ENCODE data around the gene DIDO1.
"Not testable (repeated sequence)": the region's sequence is repeated elsewhere in the genome, so short reads cannot be mapped to it uniquely, and the experiment has no call there.

Gene DIDO1

GRCh38 chr20:62852196-62852595 is 74.1 kb downstream of the DIDO1 start:
- H3K36me3 Mint-ChIP-seq (ENCODE audit: low read depth) = peaks cover 31% of the 10 kb centered on the region
- no peak overlapping the region for H3K4me3 Mint-ChIP-seq

GRCh38 chr20:62850333-62850974 is 75.9 kb downstream of the DIDO1 start:
- no peak overlapping the region for H3K27ac Mint-ChIP-seq
- no peak overlapping the region for H3K4me3 Mint-ChIP-seq
- no peaks in the 10 kb centered on the region for H3K4me1 Mint-ChIP-seq (ENCODE audit: low read depth)
- no peaks in the 10 kb centered on the region for H3K9me3 Mint-ChIP-seq
- H3K27me3 Mint-ChIP-seq = no peaks in the 10 kb centered on the region
- peaks cover 36% of the 10 kb centered on the region for H3K36me3 Mint-ChIP-seq (ENCODE audit: low read depth)

More at GRCh38 chr20:62852196-62852595, 74.1 kb downstream of the DIDO1 start:
- Mint-ChIP-seq H3K27ac (no peak overlapping the region), H3K27me3 (no peaks in the 10 kb centered on the region), H3K4me1 (ENCODE audit: low read depth) (no peaks in the 10 kb centered on the region), H3K9me3 (no peaks in the 10 kb centered on the region)

- H3K27ac Mint-ChIP-seq = no peak overlapping the region
- no peak overlapping the region for H3K4me3 Mint-ChIP-seq
- H3K4me1 Mint-ChIP-seq (ENCODE audit: low read depth) = no peaks in the 10 kb centered on the region
- no peaks in the 10 kb centered on the region for H3K27me3 Mint-ChIP-seq
- peaks cover 31% of the 10 kb centered on the region for H3K36me3 Mint-ChIP-seq (ENCODE audit: low read depth)
- H3K9me3 Mint-ChIP-seq = no peaks in the 10 kb centered on the region
Measured at GRCh38 chr20:62849431-62849830, 76.9 kb downstream of the DIDO1 start.

- H3K4me1 Mint-ChIP-seq (ENCODE audit: low read depth); H3K4me3 Mint-ChIP-seq; H3K27ac Mint-ChIP-seq; H3K9me3 Mint-ChIP-seq; H3K27me3 Mint-ChIP-seq: not testable (repeated sequence)
- peaks cover 30% of the 10 kb centered on the region for H3K36me3 Mint-ChIP-seq (ENCODE audit: low read depth)
Measured at GRCh38 chr20:62848917-62849316, 77.4 kb downstream of the DIDO1 start.

GRCh38 chr20:62846166-62846890 is 80.0 kb downstream of the DIDO1 start:
- H3K4me1 Mint-ChIP-seq (ENCODE audit: low read depth) = no peaks in the 10 kb centered on the region
- no peak overlapping the region for H3K27ac Mint-ChIP-seq
- H3K36me3 Mint-ChIP-seq (ENCODE audit: low read depth) = peaks cover 21% of the 10 kb centered on the region
- no peaks in the 10 kb centered on the region for H3K27me3 Mint-ChIP-seq
- H3K9me3 Mint-ChIP-seq = no peaks in the 10 kb centered on the region
- no peak overlapping the region for H3K4me3 Mint-ChIP-seq

- Mint-ChIP-seq H3K36me3 (ENCODE audit: low read depth) (peaks cover 21% of the 10 kb centered on the region), H3K27me3 (no peaks in the 10 kb centered on the region), H3K4me1 (ENCODE audit: low read depth) (no peaks in the 10 kb centered on the region), H3K9me3 (no peaks in the 10 kb centered on the region), H3K27ac (no peak overlapping the region), H3K4me3 (no peak overlapping the region)
Measured at GRCh38 chr20:62845416-62846160, 80.7 kb downstream of the DIDO1 start.

- H3K36me3 Mint-ChIP-seq (ENCODE audit: low read depth) = peaks cover 15% of the 10 kb centered on the region
- H3K4me3 Mint-ChIP-seq = no peak overlapping the region
Measured at GRCh38 chr20:62844182-62844581, 82.1 kb downstream of the DIDO1 start.

GRCh38 chr20:62843656-62844055 is 82.6 kb downstream of the DIDO1 start:
- Mint-ChIP-seq H3K4me1 (ENCODE audit: low read depth) (no peaks in the 10 kb centered on the region), H3K27me3 (no peaks in the 10 kb centered on the region), H3K4me3 (no peak overlapping the region), H3K27ac (no peak overlapping the region), H3K36me3 (ENCODE audit: low read depth) (peaks cover 15% of the 10 kb centered on the region), H3K9me3 (no peaks in the 10 kb centered on the region)

More at GRCh38 chr20:62844182-62844581, 82.1 kb downstream of the DIDO1 start:
- Mint-ChIP-seq H3K9me3 (no peaks in the 10 kb centered on the region), H3K4me1 (ENCODE audit: low read depth) (no peaks in the 10 kb centered on the region), H3K27ac (no peak overlapping the region), H3K27me3 (no peaks in the 10 kb centered on the region)

GRCh38 chr20:62841705-62842212 is 84.5 kb downstream of the DIDO1 start:
- Mint-ChIP-seq H3K27ac (no peak overlapping the region), H3K9me3 (no peaks in the 10 kb centered on the region), H3K4me3 (no peak overlapping the region), H3K36me3 (ENCODE audit: low read depth) (peaks cover 15% of the 10 kb centered on the region), H3K4me1 (ENCODE audit: low read depth) (no peaks in the 10 kb centered on the region), H3K27me3 (no peaks in the 10 kb centered on the region)

GRCh38 chr20:62840244-62841197 is 85.8 kb downstream of the DIDO1 start:
- Mint-ChIP-seq H3K27ac (no peak overlapping the region), H3K9me3 (no peaks in the 10 kb centered on the region), H3K36me3 (ENCODE audit: low read depth) (peaks cover 6% of the 10 kb centered on the region), H3K4me1 (ENCODE audit: low read depth) (no peaks in the 10 kb centered on the region), H3K27me3 (no peaks in the 10 kb centered on the region), H3K4me3 (no peak overlapping the region)

- Mint-ChIP-seq H3K27me3 (no peaks in the 10 kb centered on the region), H3K27ac (no peak overlapping the region), H3K4me3 (no peak overlapping the region), H3K36me3 (ENCODE audit: low read depth) (peaks cover 4% of the 10 kb centered on the region), H3K9me3 (no peaks in the 10 kb centered on the region), H3K4me1 (ENCODE audit: low read depth) (no peaks in the 10 kb centered on the region)
Measured at GRCh38 chr20:62839816-62840215, 86.5 kb downstream of the DIDO1 start.

- no peak overlapping the region for H3K4me3 Mint-ChIP-seq
- H3K4me1 Mint-ChIP-seq (ENCODE audit: low read depth) = no peaks in the 10 kb centered on the region
- H3K27me3 Mint-ChIP-seq = no peaks in the 10 kb centered on the region
- no peaks in the 10 kb centered on the region for H3K9me3 Mint-ChIP-seq
- peaks cover 4% of the 10 kb centered on the region for H3K36me3 Mint-ChIP-seq (ENCODE audit: low read depth)
- no peak overlapping the region for H3K27ac Mint-ChIP-seq
Measured at GRCh38 chr20:62839261-62839660, 87.0 kb downstream of the DIDO1 start.

GRCh38 chr20:62838128-62838891 is 88.0 kb downstream of the DIDO1 start:
- H3K4me1 Mint-ChIP-seq (ENCODE audit: low read depth) = no peaks in the 10 kb centered on the region
- peaks cover 4% of the 10 kb centered on the region for H3K36me3 Mint-ChIP-seq (ENCODE audit: low read depth)
- no peaks in the 10 kb centered on the region for H3K27me3 Mint-ChIP-seq
- H3K27ac Mint-ChIP-seq = no peak overlapping the region
- H3K9me3 Mint-ChIP-seq = no peaks in the 10 kb centered on the region
- no peak overlapping the region for H3K4me3 Mint-ChIP-seq

GRCh38 chr20:62837790-62838127 is 88.5 kb downstream of the DIDO1 start:
- Mint-ChIP-seq H3K27me3 (no peaks in the 10 kb centered on the region), H3K27ac (no peak overlapping the region), H3K36me3 (ENCODE audit: low read depth) (peaks cover under 1% of the 10 kb centered on the region), H3K4me1 (ENCODE audit: low read depth) (peaks cover 3% of the 10 kb centered on the region), H3K4me3 (no peak overlapping the region), H3K9me3 (no peaks in the 10 kb centered on the region)
